OCI-LY7 (cell line): ENCODE measurements around the gene DDC.

ENCODE experiments used
- CTCF ChIP-seq: fragments of 200-600 bp; sonication (generic); conservative IDR thresholded peaks from 2 replicates; pipeline ENCODE4 v1.5.1; 2014; ENCODE audit warnings: mild to moderate bottlenecking, antibody characterized with exemption, low read length, moderate library complexity, mixed read lengths
- EZH2phosphoT487 ChIP-seq: fragments of 200-600 bp; sonication (generic); IDR thresholded peaks from 2 replicates; pipeline ENCODE4 v1.6.1; 2018; ENCODE audit warnings: low read depth, borderline replicate concordance, mild to moderate bottlenecking, mixed run types, antibody characterized with exemption, low read length, moderate library complexity, mixed read lengths

GRCh38 chr7:50477640-50478039, 87.6 kb downstream of the DDC start:
- no peak for TF ChIP-seq EZH2phosphoT487
- no peak for TF ChIP-seq CTCF
